ENCODE results near the gene CYP2J2.

Gene CYP2J2

GRCh38 chr1:59901770-59902388 lies 24.7 kb downstream of the CYP2J2 start:
- Histone ChIP-seq H3K4me3 (ENCODE audit: low read depth in 1 of 2, low read length in 2 of 2) (no peak overlapping the region), H3K36me3 (ENCODE audit: control insufficient read depth in 1 of 2, insufficient read depth in 2 of 2, low read length in 2 of 2) (peaks cover 0 to 7% of the 10 kb centered on the region in 2 donors), H3K27ac (ENCODE audit: low read depth, low read length) (no peak overlapping the region)

GRCh38 chr1:59900640-59901039 lies 25.9 kb downstream of the CYP2J2 start:
- Histone ChIP-seq H3K4me3 (ENCODE audit: low read depth in 1 of 2, low read length in 2 of 2) (no peak overlapping the region), H3K27me3 (ENCODE audit: control insufficient read depth in 1 of 2, insufficient read depth in 2 of 2, low read length in 2 of 2) (no peaks in the 10 kb centered on the region), H3K4me1 (ENCODE audit: control insufficient read depth in 1 of 2, insufficient read depth in 2 of 2, low read length in 2 of 2) (no peaks in the 10 kb centered on the region), H3K36me3 (ENCODE audit: control insufficient read depth in 1 of 2, insufficient read depth in 2 of 2, low read length in 2 of 2) (peaks cover 0 to 7% of the 10 kb centered on the region in 2 donors), H3K27ac (ENCODE audit: low read depth, low read length) (no peak overlapping the region), H3K9me3 (ENCODE audit: control insufficient read depth in 1 of 2, low read length in 2 of 2) (no peaks in the 10 kb centered on the region), H3K9ac (ENCODE audit: low read depth in 1 of 2, low read length in 2 of 2) (no peak overlapping the region)

More at GRCh38 chr1:59901770-59902388, 24.7 kb downstream of the CYP2J2 start:
- Histone ChIP-seq H3K4me1 (ENCODE audit: control insufficient read depth in 1 of 2, insufficient read depth in 2 of 2, low read length in 2 of 2) (peaks cover 0 to 2% of the 10 kb centered on the region in 2 donors), H3K9me3 (ENCODE audit: control insufficient read depth in 1 of 2, low read length in 2 of 2) (no peaks in the 10 kb centered on the region), H3K27me3 (ENCODE audit: control insufficient read depth in 1 of 2, insufficient read depth in 2 of 2, low read length in 2 of 2) (no peaks in the 10 kb centered on the region), H3K9ac (ENCODE audit: low read depth in 1 of 2, low read length in 2 of 2) (no peak overlapping the region)

GRCh38 chr1:59898927-59899326 lies 27.6 kb downstream of the CYP2J2 start:
- Histone ChIP-seq H3K4me3 (ENCODE audit: low read depth in 1 of 2, low read length in 2 of 2) (no peak overlapping the region), H3K9ac (ENCODE audit: low read depth in 1 of 2, low read length in 2 of 2) (no peak overlapping the region), H3K36me3 (ENCODE audit: control insufficient read depth in 1 of 2, insufficient read depth in 2 of 2, low read length in 2 of 2) (peaks cover 0 to 7% of the 10 kb centered on the region in 2 donors), H3K9me3 (ENCODE audit: control insufficient read depth in 1 of 2, low read length in 2 of 2) (no peaks in the 10 kb centered on the region), H3K4me1 (ENCODE audit: control insufficient read depth in 1 of 2, insufficient read depth in 2 of 2, low read length in 2 of 2) (peaks cover 0 to 5% of the 10 kb centered on the region in 2 donors), H3K27ac (ENCODE audit: low read depth, low read length) (no peak overlapping the region), H3K27me3 (ENCODE audit: control insufficient read depth in 1 of 2, insufficient read depth in 2 of 2, low read length in 2 of 2) (no peaks in the 10 kb centered on the region)

GRCh38 chr1:59897165-59897564 lies 29.4 kb downstream of the CYP2J2 start:
- Histone ChIP-seq H3K9ac (ENCODE audit: low read depth in 1 of 2, low read length in 2 of 2) (no peak overlapping the region), H3K27ac (ENCODE audit: low read depth, low read length) (no peak overlapping the region), H3K9me3 (ENCODE audit: control insufficient read depth in 1 of 2, low read length in 2 of 2) (no peaks in the 10 kb centered on the region), H3K27me3 (ENCODE audit: control insufficient read depth in 1 of 2, insufficient read depth in 2 of 2, low read length in 2 of 2) (no peaks in the 10 kb centered on the region), H3K36me3 (ENCODE audit: control insufficient read depth in 1 of 2, insufficient read depth in 2 of 2, low read length in 2 of 2) (peaks cover 0 to 7% of the 10 kb centered on the region in 2 donors), H3K4me1 (ENCODE audit: control insufficient read depth in 1 of 2, insufficient read depth in 2 of 2, low read length in 2 of 2) (peaks cover 13 to 16% of the 10 kb centered on the region in 2 donors), H3K4me3 (ENCODE audit: low read depth in 1 of 2, low read length in 2 of 2) (no peak overlapping the region)

- Histone ChIP-seq H3K9ac (ENCODE audit: low read depth in 1 of 2, low read length in 2 of 2) (no peak overlapping the region), H3K27ac (ENCODE audit: low read depth, low read length) (no peak overlapping the region), H3K4me3 (ENCODE audit: low read depth in 1 of 2, low read length in 2 of 2) (no peak overlapping the region), H3K4me1 (ENCODE audit: control insufficient read depth in 1 of 2, insufficient read depth in 2 of 2, low read length in 2 of 2) (peaks cover 17 to 23% of the 10 kb centered on the region in 2 donors), H3K9me3 (ENCODE audit: control insufficient read depth in 1 of 2, low read length in 2 of 2) (peaks cover 4 to 6% of the 10 kb centered on the region in 2 donors), H3K36me3 (ENCODE audit: control insufficient read depth in 1 of 2, insufficient read depth in 2 of 2, low read length in 2 of 2) (peaks cover 0 to 1% of the 10 kb centered on the region in 2 donors), H3K27me3 (ENCODE audit: control insufficient read depth in 1 of 2, insufficient read depth in 2 of 2, low read length in 2 of 2) (no peaks in the 10 kb centered on the region)
These were observed 33.4 kb downstream of the CYP2J2 start for GRCh38 chr1:59892841-59893811.

- H3K9me3 ChIP-seq (ENCODE audit: control insufficient read depth in 1 of 2, low read length in 2 of 2): peaks cover 0 to 6% of the 10 kb centered on the region in 2 donors
- H3K4me3 ChIP-seq (ENCODE audit: low read depth in 1 of 2, low read length in 2 of 2): no peak overlapping the region
- no peaks in the 10 kb centered on the region for H3K36me3 ChIP-seq (ENCODE audit: control insufficient read depth in 1 of 2, insufficient read depth in 2 of 2, low read length in 2 of 2)
- no peak overlapping the region for H3K9ac ChIP-seq (ENCODE audit: low read depth in 1 of 2, low read length in 2 of 2)
- H3K4me1 ChIP-seq (ENCODE audit: control insufficient read depth in 1 of 2, insufficient read depth in 2 of 2, low read length in 2 of 2): peaks cover under 1 to 6% of the 10 kb centered on the region in 2 donors
- H3K27me3 ChIP-seq (ENCODE audit: control insufficient read depth in 1 of 2, insufficient read depth in 2 of 2, low read length in 2 of 2): no peaks in the 10 kb centered on the region
- H3K27ac ChIP-seq (ENCODE audit: low read depth, low read length): no peak overlapping the region
These were observed 41.3 kb downstream of the CYP2J2 start for GRCh38 chr1:59885160-59885832.

GRCh38 chr1:59880735-59881134 lies 45.8 kb downstream of the CYP2J2 start:
- Histone ChIP-seq H3K9ac (ENCODE audit: low read depth in 1 of 2, low read length in 2 of 2) (no peak overlapping the region), H3K9me3 (ENCODE audit: control insufficient read depth in 1 of 2, low read length in 2 of 2) (peaks cover 0 to 3% of the 10 kb centered on the region in 2 donors), H3K4me1 (ENCODE audit: control insufficient read depth in 1 of 2, insufficient read depth in 2 of 2, low read length in 2 of 2) (peaks cover 8 to 13% of the 10 kb centered on the region in 2 donors), H3K4me3 (ENCODE audit: low read depth in 1 of 2, low read length in 2 of 2) (no peak overlapping the region), H3K27ac (ENCODE audit: low read depth, low read length) (no peak overlapping the region), H3K27me3 (ENCODE audit: control insufficient read depth in 1 of 2, insufficient read depth in 2 of 2, low read length in 2 of 2) (no peaks in the 10 kb centered on the region), H3K36me3 (ENCODE audit: control insufficient read depth in 1 of 2, insufficient read depth in 2 of 2, low read length in 2 of 2) (no peaks in the 10 kb centered on the region)

- H3K9me3 ChIP-seq (ENCODE audit: control insufficient read depth in 1 of 2, low read length in 2 of 2): peaks cover 0 to 3% of the 10 kb centered on the region in 2 donors
- no peaks in the 10 kb centered on the region for H3K27me3 ChIP-seq (ENCODE audit: control insufficient read depth in 1 of 2, insufficient read depth in 2 of 2, low read length in 2 of 2)
- no peak overlapping the region for H3K9ac ChIP-seq (ENCODE audit: low read depth in 1 of 2, low read length in 2 of 2)
- no peak overlapping the region for H3K4me3 ChIP-seq (ENCODE audit: low read depth in 1 of 2, low read length in 2 of 2)
- peaks cover 8 to 13% of the 10 kb centered on the region in 2 donors for H3K4me1 ChIP-seq (ENCODE audit: control insufficient read depth in 1 of 2, insufficient read depth in 2 of 2, low read length in 2 of 2)
- no peak overlapping the region for H3K27ac ChIP-seq (ENCODE audit: low read depth, low read length)
- H3K36me3 ChIP-seq (ENCODE audit: control insufficient read depth in 1 of 2, insufficient read depth in 2 of 2, low read length in 2 of 2): peaks cover 0 to 1% of the 10 kb centered on the region in 2 donors
These were observed 46.5 kb downstream of the CYP2J2 start for GRCh38 chr1:59879996-59880505.

GRCh38 chr1:59879574-59879973 lies 47.0 kb downstream of the CYP2J2 start:
- no peak overlapping the region for H3K9ac ChIP-seq (ENCODE audit: low read depth in 1 of 2, low read length in 2 of 2)
- peaks cover 0 to 3% of the 10 kb centered on the region in 2 donors for H3K9me3 ChIP-seq (ENCODE audit: control insufficient read depth in 1 of 2, low read length in 2 of 2)
- H3K4me1 ChIP-seq (ENCODE audit: control insufficient read depth in 1 of 2, insufficient read depth in 2 of 2, low read length in 2 of 2): peaks cover 8 to 13% of the 10 kb centered on the region in 2 donors
- no peak overlapping the region for H3K4me3 ChIP-seq (ENCODE audit: low read depth in 1 of 2, low read length in 2 of 2)
- no peak overlapping the region for H3K27ac ChIP-seq (ENCODE audit: low read depth, low read length)
- H3K36me3 ChIP-seq (ENCODE audit: control insufficient read depth in 1 of 2, insufficient read depth in 2 of 2, low read length in 2 of 2): peaks cover 0 to 4% of the 10 kb centered on the region in 2 donors
- no peaks in the 10 kb centered on the region for H3K27me3 ChIP-seq (ENCODE audit: control insufficient read depth in 1 of 2, insufficient read depth in 2 of 2, low read length in 2 of 2)
